H1 (cell line): ENCODE data around the gene GPR25. TPM values are rescaled to one million over a fixed set of nuclear protein-coding genes. Genes with fewer than 3 reads are reported as not detected.

Experiments used
- KDM5A ChIP-seq: fragments of 200-600 bp; IDR thresholded peaks from 2 replicates; pipeline ENCODE4 v1.7.1; 2012; ENCODE audit warnings: mild to moderate bottlenecking, low read length, inconsistent platforms, mixed read lengths
- POLR2AphosphoS5 ChIP-seq: IDR thresholded peaks from 2 replicates; pipeline ENCODE4 v1.6.1; 2011; ENCODE audit warnings: low read depth, low read length
- YY1 ChIP-seq: IDR thresholded peaks from 2 replicates; pipeline ENCODE4 v1.6.1; 2011; ENCODE audit warnings: low read depth, mild to moderate bottlenecking, low read length
- polyA plus RNA-seq, 7 experiments: library from polyadenylated mRNA; depleted of rRNA in 3 of 7; stranded (reverse) in 5 of 7; unstranded in 2 of 7; fragments of >200 nt in 5 of 7; fragments of 200-250 nt in 2 of 7; gene quantifications; 1 replicate in 5 of 7; 2 replicates in 1 of 7; 4 replicates in 1 of 7; pipeline versions ENCODE4 v1.2.1 to v1.2.3, GENCODE V29; 2011 to 2013; ENCODE audit warnings: missing spikeins in 2 of 7, mixed read lengths in 2 of 7
- total RNA-seq: library from RNA; stranded (reverse); fragmentation: NEBNext Ultra II Directional; extraction: Animal tissue kit (Norgen Biotek cat#: 25700); gene quantifications from 2 replicates; pipeline ENCODE4 v1.2.1, GENCODE V29; 2021

GPR25 gene
- total and polyA plus RNA-seq, 2 of the 8 experiments (the other 6 are each of a cell fraction or from before 2014, with no cell fraction given) = not detected

DNA sequence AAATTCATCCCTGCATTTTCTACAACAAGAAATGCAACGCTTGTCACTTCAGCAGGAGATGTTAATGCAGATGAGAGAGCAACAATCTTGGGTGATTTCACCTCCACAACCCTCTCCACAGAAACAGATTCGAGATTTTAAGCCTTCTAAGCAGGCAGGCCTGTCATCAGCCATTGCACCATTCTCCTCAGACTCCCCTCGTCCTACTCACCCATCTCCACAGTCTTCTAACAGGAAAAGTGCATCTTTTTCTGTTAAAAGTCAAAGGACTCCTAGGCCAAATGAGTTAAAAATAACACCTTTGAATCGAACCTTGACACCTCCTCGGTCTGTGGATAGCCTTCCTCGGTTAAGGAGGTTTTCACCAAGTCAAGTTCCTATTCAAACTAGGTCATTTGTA lies 23.4 kb upstream of the GPR25 start (continued):
- TF ChIP-seq POLR2AphosphoS5 (no peak), KDM5A (no peak), YY1 (no peak)
